HG03354 (cell line): ENCODE measurements around the gene VASN.

Experiments
- ATAC-seq: cut with Tn5 transposase; IDR thresholded peaks from one replicate; pipeline ENCODE4 v1.9.1; 2021; ENCODE audit warnings: mild to moderate bottlenecking; ENCODE audit not compliant: unreplicated experiment, poor library complexity, severe bottlenecking

Gene VASN

GRCh38 chr16:4381935-4382794, 10.5 kb downstream of the VASN start:
- no peak for ATAC-seq

GRCh38 chr16:4382795-4383357, 11.2 kb downstream of the VASN start:
- no peak for ATAC-seq

DNA sequence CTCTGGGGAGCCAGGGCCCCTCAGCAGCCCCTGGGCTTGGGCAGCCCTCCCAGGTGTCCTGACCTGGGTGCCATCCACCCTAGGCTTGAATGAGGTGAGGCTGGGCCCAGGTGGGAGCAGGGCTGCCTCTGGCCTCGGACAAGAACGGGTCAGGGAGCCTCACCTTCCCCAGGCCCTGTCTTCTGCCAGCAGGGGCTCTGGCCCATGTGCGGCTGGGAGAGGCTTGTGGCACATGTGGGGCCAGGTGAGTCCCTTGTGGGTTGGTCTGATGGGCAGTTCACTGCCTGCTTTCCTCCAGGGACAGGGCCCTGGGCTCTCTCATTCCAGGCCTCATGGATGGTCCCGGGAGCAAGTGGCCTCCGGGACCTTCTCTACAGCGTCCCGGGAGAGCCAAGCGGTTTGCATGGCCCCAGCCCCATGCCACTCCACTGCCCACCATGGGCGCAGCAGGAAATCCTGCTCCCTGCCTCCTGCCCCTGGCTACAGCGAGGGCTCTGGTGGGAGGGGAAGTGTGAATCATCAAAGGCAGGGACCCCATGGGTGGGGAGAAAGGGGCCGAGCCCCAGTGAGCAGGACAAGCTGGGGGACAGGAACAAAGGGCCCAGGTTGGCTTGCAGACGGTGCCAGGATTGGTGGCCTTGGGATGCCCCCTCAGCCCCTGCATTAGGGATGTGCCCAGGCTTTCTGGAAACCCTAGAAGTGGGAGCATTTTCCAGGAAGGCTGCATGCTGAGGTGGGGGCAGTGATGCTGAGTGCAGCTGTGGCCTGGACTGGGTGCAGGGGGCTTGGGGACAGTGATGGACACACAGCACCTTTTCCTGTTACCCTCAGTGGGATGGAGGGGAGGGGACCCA, 12.2 kb downstream of the VASN start:
- ATAC-seq: no peak

DNA sequence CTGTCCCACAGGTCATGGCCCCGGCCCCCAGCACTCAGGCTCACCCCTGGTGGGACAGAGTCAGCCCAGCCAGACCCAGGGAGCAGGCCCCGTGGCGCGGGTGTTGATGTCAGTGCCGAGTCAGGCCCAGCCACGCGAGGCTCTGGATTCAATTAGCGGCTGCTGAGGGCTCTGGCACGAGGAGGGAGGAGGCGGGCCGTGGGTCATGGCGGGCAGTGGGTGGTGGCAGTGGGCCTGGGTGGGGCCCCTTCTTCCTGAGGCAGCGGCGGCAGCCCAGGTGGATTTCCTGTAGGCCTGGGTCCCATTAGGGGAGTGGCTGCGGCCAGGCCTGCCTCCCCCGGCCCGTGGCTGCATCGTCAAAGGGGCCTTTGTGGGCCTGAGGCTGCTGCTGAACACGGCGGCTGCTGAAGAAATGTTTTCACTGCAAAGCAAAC, 12.9 kb downstream of the VASN start:
- ATAC-seq: no peak

GRCh38 chr16:4385066-4385788, 13.6 kb downstream of the VASN start:
- ATAC-seq: no peak

GRCh38 chr16:4385789-4386450, 14.3 kb downstream of the VASN start:
- ATAC-seq: no peak

DNA sequence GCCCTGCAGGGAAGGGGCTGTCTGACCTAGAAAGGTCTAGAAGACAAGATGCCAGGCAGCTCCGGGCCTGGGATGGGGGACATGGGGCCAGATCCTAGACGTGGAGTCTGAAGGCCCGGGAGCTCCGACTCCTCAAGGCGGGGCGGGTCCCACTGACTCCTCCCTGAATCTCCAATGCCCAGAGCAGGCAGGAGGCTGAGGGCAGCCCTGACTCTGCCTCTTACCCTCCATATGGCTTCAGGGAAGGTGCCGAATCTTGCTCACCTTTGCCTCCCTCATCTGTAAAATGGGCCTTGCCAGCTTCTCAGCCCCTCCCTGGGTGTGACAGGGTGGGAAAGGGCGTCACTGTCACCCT, 14.8 kb downstream of the VASN start:
- ATAC-seq: no peak

GRCh38 chr16:4386951-4387565, 15.4 kb downstream of the VASN start:
- ATAC-seq: no peak

DNA sequence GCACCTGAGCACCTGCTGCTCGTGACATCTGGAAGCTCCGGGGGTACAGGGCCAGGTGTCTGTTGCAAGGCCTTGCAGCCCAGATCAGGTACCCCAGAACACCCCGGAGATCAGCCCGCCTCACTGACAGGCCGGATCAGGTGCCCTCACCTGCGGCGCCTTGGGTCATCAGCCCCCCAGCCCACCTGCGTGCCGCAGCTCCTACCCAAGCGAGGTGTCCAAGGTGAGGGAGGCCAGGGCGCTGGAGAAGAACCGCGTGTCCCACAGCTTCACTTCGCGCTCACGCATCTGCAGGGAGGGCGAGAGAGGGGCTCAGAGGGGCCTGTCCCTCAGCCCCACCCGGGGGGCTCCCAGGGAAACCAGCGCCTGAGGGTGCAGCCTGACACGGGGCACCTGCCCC, 16.1 kb downstream of the VASN start:
- ATAC-seq: no peak

DNA sequence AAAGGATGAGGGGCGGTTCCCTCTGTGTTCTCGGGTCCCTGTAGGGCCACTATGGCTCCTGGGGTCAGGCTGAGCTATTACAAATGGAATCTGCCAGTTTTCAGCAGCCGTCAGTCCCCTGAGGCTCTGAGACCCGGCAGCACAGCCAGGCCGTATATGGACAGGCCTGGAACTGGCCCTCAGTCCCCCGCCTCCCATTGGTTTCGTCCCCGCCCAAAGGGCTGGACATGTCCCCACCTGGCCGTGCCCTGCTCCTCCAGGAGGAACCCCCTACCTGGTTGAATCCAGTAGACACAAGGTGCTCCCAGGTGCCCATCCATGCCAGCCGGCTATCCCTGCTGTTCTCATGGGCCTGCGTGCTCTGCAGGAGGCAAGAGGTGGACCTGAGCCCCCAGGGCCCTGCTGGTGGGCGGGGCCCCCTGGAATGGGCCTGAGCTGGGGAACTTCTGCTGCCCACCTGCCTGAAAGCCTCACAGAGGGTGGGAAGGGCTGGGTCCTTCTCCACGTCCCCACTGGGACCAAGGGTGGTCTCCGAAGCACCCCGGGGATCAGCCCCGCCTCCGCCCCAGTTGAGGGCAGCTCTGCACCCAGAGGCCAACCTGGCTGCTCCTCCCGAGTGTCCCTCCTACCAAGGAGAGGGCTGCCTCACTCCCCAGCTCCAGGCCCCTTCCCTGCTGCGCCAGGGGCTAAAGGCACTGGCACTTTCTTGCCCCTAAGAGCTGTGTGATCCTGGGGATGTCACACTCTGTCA, 16.8 kb downstream of the VASN start:
- no peak for ATAC-seq

GRCh38 chr16:4389051-4389955, 17.7 kb downstream of the VASN start:
- ATAC-seq: no peak

DNA sequence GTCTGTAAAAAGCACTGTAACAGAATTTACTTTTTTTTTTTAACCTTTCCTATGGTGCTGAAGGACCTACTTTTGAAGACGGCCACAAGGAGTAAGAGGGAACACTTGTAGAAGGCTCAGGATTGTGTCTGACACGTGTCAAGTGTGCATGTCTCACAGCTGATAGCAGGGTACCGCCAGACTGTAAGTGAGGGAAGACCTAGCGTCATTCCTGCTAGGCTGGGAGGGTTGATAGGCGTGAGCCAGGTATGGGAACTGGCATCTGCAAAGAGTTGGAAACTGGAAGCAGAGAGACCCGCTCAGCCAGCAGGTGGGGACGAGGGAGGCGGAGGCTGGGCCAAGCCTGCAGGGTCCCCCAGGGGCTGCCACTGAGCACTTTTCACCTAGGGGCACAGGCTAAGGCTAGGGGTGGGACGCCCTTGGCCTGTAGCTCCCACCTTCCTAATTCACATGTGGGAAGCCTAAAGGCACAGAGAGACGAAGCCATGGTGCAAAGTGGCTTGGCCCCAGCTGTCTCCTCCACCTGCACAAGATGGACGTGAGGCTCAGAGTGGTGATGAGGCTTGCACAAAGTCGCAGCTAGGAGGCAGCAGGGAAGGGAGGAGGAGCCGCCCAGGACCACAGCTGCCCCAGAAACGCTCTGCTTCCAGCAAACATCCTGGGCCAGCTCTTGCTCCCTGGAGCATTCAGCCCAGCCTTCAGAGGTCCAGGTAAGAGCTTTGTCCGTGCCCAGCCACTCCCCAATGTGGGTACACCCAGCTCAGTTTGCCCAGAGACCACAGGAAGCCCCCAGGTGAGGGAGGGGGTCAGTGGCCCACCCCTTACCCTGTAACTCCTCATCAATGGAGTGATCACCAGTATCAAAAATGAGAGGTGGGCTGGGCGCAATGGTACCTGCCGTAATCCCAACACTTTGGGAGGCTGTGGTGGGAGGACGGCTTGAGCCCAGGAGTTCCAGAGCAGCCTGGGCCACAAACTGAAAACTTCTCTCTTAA, 18.9 kb downstream of the VASN start:
- ATAC-seq: no peak

DNA sequence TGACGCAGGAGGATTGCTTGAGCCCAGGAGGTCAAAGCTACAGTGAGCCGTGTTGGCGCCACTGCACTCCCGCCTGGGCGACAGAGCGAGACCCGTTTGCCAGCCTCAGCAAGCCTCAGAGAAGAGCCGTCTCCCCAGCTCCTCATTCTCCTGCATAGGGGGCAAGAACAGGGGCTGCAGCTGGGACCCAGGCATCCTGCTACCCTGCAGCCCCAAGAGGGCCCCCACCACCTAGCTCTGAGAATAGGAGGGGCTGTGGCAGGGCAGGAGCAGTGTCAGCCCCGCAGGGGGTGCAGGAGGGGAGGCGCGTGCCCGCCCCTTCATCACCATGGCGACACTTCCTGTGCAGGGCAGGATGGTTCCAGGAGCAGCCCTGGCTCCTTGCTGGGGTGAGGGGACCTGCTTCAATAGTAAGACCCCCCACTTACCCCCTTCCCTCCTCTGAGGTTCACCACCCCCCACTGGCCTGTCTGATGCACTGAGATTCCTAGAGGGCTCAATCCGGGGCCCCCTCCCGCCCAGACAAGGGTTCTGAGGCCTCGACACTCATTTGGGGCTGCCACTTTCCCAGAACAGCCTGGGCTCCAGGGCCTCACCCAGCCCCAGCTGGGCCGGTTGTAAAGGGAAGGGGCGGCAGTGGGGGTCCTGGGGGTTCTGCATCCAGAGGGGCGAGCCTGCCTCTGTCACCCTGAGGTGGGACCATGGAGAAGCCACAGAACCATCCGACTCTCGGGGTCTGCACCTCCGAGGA, 20.2 kb downstream of the VASN start:
- ATAC-seq: no peak

DNA sequence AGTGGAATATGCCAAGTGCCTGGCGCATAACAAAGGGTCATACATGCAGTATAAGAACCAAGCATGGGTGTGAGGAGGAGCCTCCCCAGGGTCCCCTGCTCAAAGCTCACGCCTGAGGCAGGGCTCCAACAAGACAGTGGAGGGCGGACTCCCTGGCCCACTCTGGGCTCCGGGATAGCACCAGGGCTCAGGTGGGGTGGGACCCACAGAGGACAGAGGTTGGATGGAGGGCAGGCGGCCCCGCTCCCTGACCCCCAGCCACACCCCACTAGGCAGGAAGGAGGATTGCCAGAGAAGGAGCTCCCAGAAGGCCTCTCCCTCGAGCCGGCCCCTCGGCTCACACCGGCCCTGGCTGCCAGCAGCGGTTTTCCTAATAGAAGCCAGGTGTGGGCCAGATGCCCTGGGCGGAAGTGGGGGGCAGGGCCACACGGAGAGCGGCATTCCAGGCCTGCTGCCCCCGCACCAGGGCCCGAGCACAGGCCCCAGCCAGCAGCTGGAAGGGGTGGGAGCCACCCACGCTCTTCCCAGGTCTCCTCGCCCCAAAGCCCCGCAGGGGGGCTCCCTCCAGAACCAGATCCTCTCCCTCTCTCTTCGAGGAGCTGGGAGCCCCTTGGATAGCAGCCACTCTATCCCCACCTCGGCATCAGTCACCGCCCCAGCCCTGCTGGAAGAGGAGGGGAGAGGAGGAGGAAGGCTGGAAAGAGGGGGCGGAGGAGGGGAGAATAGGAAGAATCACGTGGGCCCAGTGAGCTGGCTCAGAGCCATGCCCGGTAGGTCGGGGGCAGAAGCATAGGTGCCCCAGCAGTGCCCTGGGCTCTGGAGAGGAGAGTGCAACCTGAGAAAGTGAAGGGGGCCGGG, 21.0 kb downstream of the VASN start:
- ATAC-seq: no peak

- ATAC-seq: no peak
Observed at GRCh38 chr16:4393240-4393600, 21.6 kb downstream of the VASN start.
